SK-N-SH treated with all-trans-retinoic acid at 6 μM for 48 hours (cell line): Measurements from ENCODE around the gene SMPD1.
A peak's percentile ranks its signal among the peaks of the same experiment; 100 is the strongest.

Experiments used
- ATAC-seq: fragments of 200-7000 bp; cut with Tn5 transposase; 3 replicates; pipeline ENCODE4 v1.9.1; 2020; ENCODE audit warnings: mild to moderate bottlenecking, moderate library complexity
- ARNTL ChIP-seq: fragments of 450-650 bp; formaldehyde crosslinking; IDR thresholded peaks from 2 replicates; pipeline ENCODE4 v1.5.0; 2020; ENCODE audit warnings: low read depth, mild to moderate bottlenecking, moderate library complexity, borderline replicate concordance
- CREB5 ChIP-seq: fragments of 250-450 bp; sonication (Bioruptor Pico); IDR thresholded peaks from 2 replicates; pipeline ENCODE4 v1.5.1; 2020; ENCODE audit warnings: low read depth, mild to moderate bottlenecking, moderate library complexity
- CSDC2 ChIP-seq: fragments of 250-450 bp; sonication (Bioruptor Pico); IDR thresholded peaks from 2 replicates; pipeline ENCODE4 v1.5.0; 2020; ENCODE audit warnings: mild to moderate bottlenecking, moderate library complexity
- GLIS3 ChIP-seq: fragments of 250-450 bp; sonication (Bioruptor Pico); IDR thresholded peaks from 2 replicates; pipeline ENCODE4 v1.5.0; 2020; ENCODE audit warnings: mild to moderate bottlenecking, moderate library complexity
- ISL1 ChIP-seq: fragments of 250-450 bp; sonication (Bioruptor Pico); IDR thresholded peaks from 2 replicates; pipeline ENCODE4 v2.1.2; 2022; ENCODE audit warnings: mild to moderate bottlenecking, moderate library complexity
- OSR1 ChIP-seq: fragments of 250-450 bp; sonication (Bioruptor Pico); IDR thresholded peaks from 2 replicates; pipeline ENCODE4 v1.8.0; 2022; ENCODE audit warnings: moderate library complexity, mild to moderate bottlenecking, inconsistent platforms
- PATZ1 ChIP-seq: fragments of 250-450 bp; sonication (Bioruptor Pico); IDR thresholded peaks from 2 replicates; pipeline ENCODE4 v1.8.0; 2020; ENCODE audit warnings: mild to moderate bottlenecking, moderate library complexity, borderline replicate concordance
- POU6F1 ChIP-seq: fragments of 250-450 bp; sonication (Bioruptor Pico); IDR thresholded peaks from 2 replicates; pipeline ENCODE4 v1.8.0; 2021; ENCODE audit warnings: low read depth, mild to moderate bottlenecking, moderate library complexity, borderline replicate concordance
- SNAI2 ChIP-seq: fragments of 250-450 bp; sonication (Bioruptor Pico); IDR thresholded peaks from 2 replicates; pipeline ENCODE4 v1.5.0; 2020; ENCODE audit warnings: mild to moderate bottlenecking, moderate library complexity
- TCF4 ChIP-seq: fragments of 250-450 bp; sonication (Bioruptor Pico); IDR thresholded peaks from 2 replicates; pipeline ENCODE4 v1.8.0; 2021; ENCODE audit warnings: mild to moderate bottlenecking, moderate library complexity, borderline replicate concordance
- TOX ChIP-seq: fragments of 250-450 bp; sonication (Bioruptor Pico); IDR thresholded peaks from 2 replicates; pipeline ENCODE4 v1.8.0; 2021; ENCODE audit warnings: mild to moderate bottlenecking, moderate library complexity, borderline replicate concordance
- TSHZ2 ChIP-seq: fragments of 250-450 bp; sonication (Bioruptor Pico); IDR thresholded peaks from 2 replicates; pipeline ENCODE4 v1.5.0; 2020; ENCODE audit warnings: mild to moderate bottlenecking, moderate library complexity
- ZC3H10 ChIP-seq: fragments of 250-450 bp; sonication (Bioruptor Pico); IDR thresholded peaks from 2 replicates; pipeline ENCODE4 v1.5.1; 2021; ENCODE audit warnings: mild to moderate bottlenecking, moderate library complexity
- ZFP3 ChIP-seq: fragments of 250-450 bp; sonication (Bioruptor Pico); IDR thresholded peaks from 2 replicates; pipeline ENCODE4 v1.5.0; 2020; ENCODE audit warnings: mild to moderate bottlenecking, moderate library complexity
- ZFP30 ChIP-seq: fragments of 450-650 bp; formaldehyde crosslinking; IDR thresholded peaks from 2 replicates; pipeline ENCODE4 v1.5.0; 2022; ENCODE audit warnings: mild to moderate bottlenecking, moderate library complexity
- ZNF565 ChIP-seq: fragments of 450-650 bp; formaldehyde crosslinking; conservative IDR thresholded peaks from 2 replicates; pipeline ENCODE4 v1.5.0; 2020; ENCODE audit warnings: low read depth, mild to moderate bottlenecking, moderate library complexity
- ZNF8 ChIP-seq: fragments of 450-650 bp; formaldehyde crosslinking; IDR thresholded peaks from 2 replicates; pipeline ENCODE4 v1.5.0; 2020; ENCODE audit warnings: mild to moderate bottlenecking, moderate library complexity

Gene SMPD1

GRCh38 chr11:6427516-6427915 is 37.2 kb downstream of the SMPD1 start:
- no peak for TF ChIP-seq OSR1 (CRISPR knock-in tag)
- TF ChIP-seq ZFP3, result no peak
- TF ChIP-seq CREB5 (CRISPR knock-in tag), result no peak
- no peak for TF ChIP-seq ZC3H10
- no peak for TF ChIP-seq GLIS3
- TF ChIP-seq PATZ1 (CRISPR knock-in tag), result no peak
- TF ChIP-seq TOX (CRISPR knock-in tag), result no peak
- TF ChIP-seq ZNF565 (CRISPR knock-in tag), result no peak
- no peak for TF ChIP-seq SNAI2 (CRISPR knock-in tag)
- no peak for TF ChIP-seq TCF4 (CRISPR knock-in tag)
- TF ChIP-seq CSDC2 (CRISPR knock-in tag), result no peak
- no peak for TF ChIP-seq TSHZ2 (CRISPR knock-in tag)
- no peak for TF ChIP-seq POU6F1 (CRISPR knock-in tag)
- TF ChIP-seq ZNF8 (CRISPR knock-in tag), result no peak
- no peak for TF ChIP-seq ARNTL
- no peak for ATAC-seq

GRCh38 chr11:6431861-6432260 is 41.6 kb downstream of the SMPD1 start:
- peak; percentile 83 for ATAC-seq
- no peak for TF ChIP-seq POU6F1 (CRISPR knock-in tag)
- TF ChIP-seq ZNF8 (CRISPR knock-in tag), result no peak
- no peak for TF ChIP-seq ZNF565 (CRISPR knock-in tag)
- TF ChIP-seq ZC3H10, result no peak
- no peak for TF ChIP-seq PATZ1 (CRISPR knock-in tag)
- TF ChIP-seq GLIS3, result no peak
- TF ChIP-seq CREB5 (CRISPR knock-in tag), result no peak
- TF ChIP-seq ISL1, result no peak
- no peak for TF ChIP-seq ZFP30 (CRISPR knock-in tag)
- no peak for TF ChIP-seq OSR1 (CRISPR knock-in tag)
